PC-3 (cell line): ENCODE data around the gene LRSAM1.

Experiments
- CTCF ChIP-seq: fragments of 300-600 bp; sonication (generic); conservative IDR thresholded peaks from 2 replicates; pipeline ENCODE4 v1.5.1; 2017; ENCODE audit warnings: antibody characterized with exemption, low read depth, mild to moderate bottlenecking, low read length
- EZH2 ChIP-seq: fragments of 300-600 bp; sonication (generic); IDR thresholded peaks from one replicate; pipeline ENCODE4 v1.6.1; 2017; ENCODE audit warnings: antibody characterized with exemption, mild to moderate bottlenecking, low read length; ENCODE audit not compliant: unreplicated experiment
- EZH2phosphoT487 ChIP-seq: fragments of 300-600 bp; sonication (generic); IDR thresholded peaks from 2 replicates; pipeline ENCODE4 v1.6.1; 2018; ENCODE audit warnings: mild to moderate bottlenecking, antibody characterized with exemption, low read length, borderline replicate concordance

DNA sequence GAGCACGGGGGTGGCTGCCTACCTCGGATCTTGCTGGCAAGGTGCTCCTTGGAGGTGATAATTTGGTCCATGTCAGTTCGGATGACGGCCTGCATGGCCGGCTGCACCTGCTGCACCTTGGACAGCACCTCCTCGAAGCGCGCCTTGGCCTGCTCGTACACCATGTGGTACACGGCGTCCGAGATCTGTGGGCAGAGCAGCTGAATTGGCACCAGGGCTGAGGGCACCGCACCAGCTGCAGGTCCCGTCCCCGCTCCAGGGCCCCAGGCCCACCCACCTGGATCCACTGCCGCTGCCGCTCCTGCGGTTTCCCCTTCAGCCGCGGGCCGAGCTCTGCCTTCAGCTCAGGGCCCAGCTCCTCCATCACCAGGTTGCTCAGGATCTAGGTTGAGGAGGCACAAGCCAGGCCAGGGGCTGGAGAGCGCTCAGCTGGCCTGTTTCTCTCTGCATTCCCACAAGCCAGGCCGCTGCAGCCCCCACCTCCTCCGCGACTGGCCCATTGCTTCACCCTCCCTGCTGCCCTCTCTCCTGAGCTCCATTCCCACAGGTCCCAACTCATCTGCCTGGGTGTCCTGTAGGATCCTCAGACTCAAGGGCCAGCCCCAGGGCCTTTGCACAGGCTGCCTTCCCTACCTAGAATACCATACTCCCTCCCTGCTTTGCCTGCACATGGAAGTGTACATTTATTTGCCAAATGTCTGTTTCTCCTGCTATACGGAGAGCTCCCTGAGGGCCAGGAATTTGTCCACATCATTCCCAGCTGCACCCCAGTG, 65.7 kb downstream of the LRSAM1 start:
- TF ChIP-seq CTCF (no peak), EZH2 (no peak), EZH2phosphoT487 (no peak)
